BJ (cell line): ENCODE results near the gene GOLGA6C. TPM values are rescaled to one million over a fixed set of nuclear protein-coding genes. Genes with fewer than 3 reads are reported as not detected.
A peak's percentile ranks its signal among the peaks of the same experiment; 100 is the strongest.
"Not testable (repeated sequence)": the region's sequence is repeated elsewhere in the genome, so short reads cannot be mapped to it uniquely, and the experiment has no call there.

Experiments used
- CTCF ChIA-PET: fragments of 350-600 bp; formaldehyde crosslinking; extraction: SDS; loops from one replicate; lab custom pipeline; 2021; ENCODE audit warnings: antibody characterized with exemption, inconsistent platforms; lab: Yijun Ruan, JAX
- POLR2A ChIA-PET: fragments of 300-600 bp; sonication (Branson Sonifier 250); formaldehyde crosslinking; extraction: SDS; loops from one replicate; lab custom pipeline; 2021; ENCODE audit warnings: antibody characterized with exemption; lab: Charles Lee
- DNase-seq: peaks from one replicate; pipeline ENCODE4 v3.0.0-alpha.2; 2011; ENCODE audit warnings: low read depth
- H3K27me3 ChIP-seq: 2 replicates; pipeline ENCODE4 v1.6.0; 2011; ENCODE audit warnings: low read length; ENCODE audit not compliant: control insufficient read depth, insufficient read depth
- H3K36me3 ChIP-seq: 2 replicates; pipeline ENCODE4 v1.5.1; 2011; ENCODE audit warnings: low read length; ENCODE audit not compliant: control insufficient read depth, insufficient read depth
- H3K4me3 ChIP-seq: 2 replicates; pipeline ENCODE4 v1.5.1; 2011; ENCODE audit warnings: low read depth, mild to moderate bottlenecking, control low read depth, low read length
- CTCF ChIP-seq: IDR thresholded peaks from 2 replicates; pipeline ENCODE4 v1.5.1; 2011; ENCODE audit warnings: low read depth, mild to moderate bottlenecking, control low read depth, inconsistent platforms, low read length, moderate library complexity; ENCODE audit not compliant: insufficient read depth
- polyA plus RNA-seq: library from polyadenylated mRNA; depleted of rRNA; stranded (reverse); fragments of >200 nt; gene quantifications from 2 replicates; pipeline ENCODE4 v1.2.3, GENCODE V29; 2011

Gene GOLGA6C
- polyA plus RNA-seq, 1 experiment = not detected

- DNase-seq, H3K36me3 ChIP-seq, H3K4me3 ChIP-seq, CTCF ChIA-PET, POLR2A ChIA-PET, H3K27me3 ChIP-seq: not testable (repeated sequence)
- TF ChIP-seq CTCF = peak; percentile 39
These were observed 41.2 kb downstream of the GOLGA6C start for GRCh38 chr15:75299311-75299688.

- POLR2A ChIA-PET, H3K36me3 ChIP-seq, H3K4me3 ChIP-seq, H3K27me3 ChIP-seq, DNase-seq: not testable (repeated sequence)
- CTCF ChIA-PET = interaction anchor here (0.6 to 1.6 kb wide), 3 partner anchors 8 to 271 kb away, joined by 3 to 6 read pairs (median 5); partner anchors contain the start of gene MAN2C1
These were observed 41.9 kb downstream of the GOLGA6C start for GRCh38 chr15:75300026-75300425.

- POLR2A ChIA-PET = no interaction called here
- peaks cover 8% of the 10 kb centered on the region for H3K27me3 ChIP-seq
- H3K36me3 ChIP-seq = no peaks in the 10 kb centered on the region
- CTCF ChIA-PET = no interaction called here
- H3K4me3 ChIP-seq = no peak overlapping the region
- DNase-seq = no peak
- TF ChIP-seq CTCF = no peak
These were observed 44.2 kb downstream of the GOLGA6C start for GRCh38 chr15:75302318-75302717.

GRCh38 chr15:75302753-75303152, 44.6 kb downstream of the GOLGA6C start:
- CTCF ChIA-PET, H3K27me3 ChIP-seq, H3K4me3 ChIP-seq: not testable (repeated sequence)

GRCh38 chr15:75306188-75306587, 48.1 kb downstream of the GOLGA6C start:
- ChIA-PET CTCF (interaction anchor here (1.2 kb wide), 1 partner anchor 276 kb away, joined by 4 read pairs; no protein-coding TSS in a partner anchor), POLR2A (no interaction called here)
- H3K27me3 ChIP-seq = peaks cover 19% of the 10 kb centered on the region
- no peak for TF ChIP-seq CTCF
- no peaks in the 10 kb centered on the region for H3K36me3 ChIP-seq
- H3K4me3 ChIP-seq = no peak overlapping the region
- DNase-seq = no peak

More at GRCh38 chr15:75302753-75303152, 44.6 kb downstream of the GOLGA6C start:
- H3K36me3 ChIP-seq, POLR2A ChIA-PET, DNase-seq: not testable (repeated sequence)

GRCh38 chr15:75307778-75308390, 49.8 kb downstream of the GOLGA6C start:
- Histone ChIP-seq H3K4me3 (no peak overlapping the region), H3K36me3 (no peaks in the 10 kb centered on the region), H3K27me3 (peaks cover 19% of the 10 kb centered on the region)
- DNase-seq = no peak
- ChIA-PET CTCF (interaction anchor here (0.9 to 1.4 kb wide), 2 partner anchors 8 to 279 kb away, joined by 3 to 5 read pairs; no protein-coding TSS in a partner anchor), POLR2A (no interaction called here)
- peak; percentile 34 for TF ChIP-seq CTCF
